A673 (cell line): Measurements from ENCODE around the gene CUL1.

Experiments
- CTCF ChIP-seq: fragments of 300-800, 200-600 bp; sonication (generic); conservative IDR thresholded peaks from 2 replicates; pipeline ENCODE4 v1.5.1; 2017; ENCODE audit warnings: low read depth, mild to moderate bottlenecking, antibody characterized with exemption, low read length, moderate library complexity, mixed read lengths
- EZH2 ChIP-seq: fragments of 200-600 bp; sonication (generic); IDR thresholded peaks from 2 replicates; pipeline ENCODE4 v1.6.1; 2017; ENCODE audit warnings: borderline replicate concordance, low read depth, mild to moderate bottlenecking, mixed read lengths, antibody characterized with exemption, low read length; ENCODE audit not compliant: poor library complexity, severe bottlenecking

DNA sequence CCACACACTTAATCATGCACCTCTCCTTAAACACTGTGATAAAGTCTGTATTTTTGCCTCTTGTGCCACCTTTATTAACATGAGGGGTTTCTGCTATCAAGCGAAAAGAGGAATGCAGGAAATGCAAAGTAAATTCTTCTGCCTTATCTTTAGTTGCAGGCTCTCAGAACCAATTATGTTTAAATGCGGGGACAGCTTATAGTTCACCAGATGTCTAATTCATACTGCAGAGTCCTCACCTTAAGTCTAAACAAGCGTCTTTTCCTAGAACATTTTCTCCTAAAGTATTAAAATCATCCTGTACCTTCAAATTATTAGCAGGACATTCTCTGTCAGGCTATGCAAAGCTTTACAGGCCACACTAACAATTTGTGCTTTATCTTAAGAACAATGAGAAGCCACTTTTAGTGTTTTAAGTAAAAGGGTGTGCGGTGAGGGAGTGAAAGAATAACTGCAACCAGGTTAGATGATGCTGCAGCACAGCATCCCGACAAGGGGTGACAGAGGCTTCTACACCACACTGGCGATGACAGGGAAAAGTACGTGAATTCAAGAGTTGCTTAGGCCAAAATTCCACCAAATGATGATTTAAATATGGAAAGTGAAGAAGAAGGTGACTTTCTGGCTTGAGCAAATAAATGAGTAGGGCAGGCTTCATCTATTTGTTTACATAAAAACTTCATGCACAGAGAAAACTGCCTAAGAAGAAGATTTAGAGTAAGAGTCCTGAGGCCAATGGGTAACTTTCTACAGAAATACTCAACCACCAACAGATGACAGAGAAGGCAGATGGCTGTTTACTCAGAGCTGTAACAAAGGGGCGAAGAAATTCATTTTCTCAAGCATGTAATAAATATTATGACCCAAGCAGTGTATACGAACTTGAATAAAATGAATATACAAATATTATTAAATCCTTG is 149.4 kb downstream of the CUL1 start:
- no peak for TF ChIP-seq CTCF
- TF ChIP-seq EZH2: no peak
